Transverse colon (tissue), 3 donors: ENCODE results near the gene USP2.
A peak's percentile ranks its signal among the peaks of the same experiment; 100 is the strongest.

Experiments used
- POLR2A ChIP-seq: fragments of 450-650 bp; IDR thresholded peaks from one replicate; pipeline ENCODE4 v1.6.1; 2016; ENCODE audit warnings: antibody characterized with exemption, mild to moderate bottlenecking, moderate library complexity
- TF ChIP-seq, protein P1 (sequence below), 5 experiments: fragments of 200-600 bp in 3 of 5; fragments of 450-650 bp in 2 of 5; sonication (generic) in 3 of 5; IDR thresholded peaks; 1 replicate in 2 of 5; 2 replicates in 3 of 5; pipeline ENCODE4 v1.5.1; 2016 to 2017; ENCODE audit warnings: antibody characterized with exemption in 5 of 5, inconsistent platforms in 3 of 5, mild to moderate bottlenecking in 2 of 5, moderate library complexity in 1 of 5

- TF ChIP-seq, protein P1, sequence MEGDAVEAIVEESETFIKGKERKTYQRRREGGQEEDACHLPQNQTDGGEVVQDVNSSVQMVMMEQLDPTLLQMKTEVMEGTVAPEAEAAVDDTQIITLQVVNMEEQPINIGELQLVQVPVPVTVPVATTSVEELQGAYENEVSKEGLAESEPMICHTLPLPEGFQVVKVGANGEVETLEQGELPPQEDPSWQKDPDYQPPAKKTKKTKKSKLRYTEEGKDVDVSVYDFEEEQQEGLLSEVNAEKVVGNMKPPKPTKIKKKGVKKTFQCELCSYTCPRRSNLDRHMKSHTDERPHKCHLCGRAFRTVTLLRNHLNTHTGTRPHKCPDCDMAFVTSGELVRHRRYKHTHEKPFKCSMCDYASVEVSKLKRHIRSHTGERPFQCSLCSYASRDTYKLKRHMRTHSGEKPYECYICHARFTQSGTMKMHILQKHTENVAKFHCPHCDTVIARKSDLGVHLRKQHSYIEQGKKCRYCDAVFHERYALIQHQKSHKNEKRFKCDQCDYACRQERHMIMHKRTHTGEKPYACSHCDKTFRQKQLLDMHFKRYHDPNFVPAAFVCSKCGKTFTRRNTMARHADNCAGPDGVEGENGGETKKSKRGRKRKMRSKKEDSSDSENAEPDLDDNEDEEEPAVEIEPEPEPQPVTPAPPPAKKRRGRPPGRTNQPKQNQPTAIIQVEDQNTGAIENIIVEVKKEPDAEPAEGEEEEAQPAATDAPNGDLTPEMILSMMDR (IDR thresholded peaks at IDR 0.05) = no peak
- TF ChIP-seq POLR2A = peak; percentile 44
These were observed 63.0 kb downstream of the USP2 start for GRCh38 chr11:119318240-119319135.
